Measurements from ENCODE around the gene IFT88. TPM values are rescaled to one million over a fixed set of nuclear protein-coding genes. Genes with fewer than 3 reads are reported as not detected.

The IFT88 gene
- total and polyA plus RNA-seq, 2 of the 4 experiments (the other 2 are of a cell fraction), result 5.5 to 8.6 TPM

- Histone ChIP-seq H3K4ac (ENCODE audit: low read depth, low read length) (no peak overlapping the region), H2BK120ac (ENCODE audit: low read depth, low read length) (no peak overlapping the region), H3K14ac (replicated peaks; ENCODE audit: low read depth, low read length) (no peak overlapping the region), H3K18ac (ENCODE audit: low read depth, low read length) (no peak overlapping the region), H4K5ac (ENCODE audit: low read depth, low read length) (no peak overlapping the region), H3K36me3 (ENCODE audit: control insufficient read depth, insufficient read depth, low read length) (no peaks in the 10 kb centered on the region), H2AK5ac (ENCODE audit: low read depth, low read length) (no peak overlapping the region), H3K4me1 (ENCODE audit: control insufficient read depth, insufficient read depth, low read length) (peaks cover 2% of the 10 kb centered on the region; the same call in 1 of the 2 replicates), H3K9me1 (ENCODE audit: insufficient read depth, low read length) (peaks cover 6% of the 10 kb centered on the region; the same call in 1 of the 2 replicates), H3K4me3 (ENCODE audit: insufficient read depth, low read depth, low read length) (peak overlapping the region; percentile 1; the same call in 1 of the 2 replicates), H3K56ac (ENCODE audit: extremely low read depth, insufficient read depth, low read length) (no peak overlapping the region), H2AK9ac (replicated peaks; ENCODE audit: low read depth, low read length, poor library complexity) (peak overlapping the region; percentile 68), H3K4me2 (ENCODE audit: low read depth, low read length) (peak overlapping the region; percentile 54), H3K9ac (ENCODE audit: low read depth, low read length) (no peak overlapping the region), H3K27me3 (ENCODE audit: control insufficient read depth, insufficient read depth, low read length) (peaks cover 7% of the 10 kb centered on the region; the same call in 1 of the 2 replicates), H2BK15ac (ENCODE audit: low read depth, low read length) (no peak overlapping the region), H2BK20ac (ENCODE audit: low read depth, low read length) (no peak overlapping the region), H3K79me1 (ENCODE audit: low read depth in 1 of 2, low read length in 2 of 2) (no peaks in the 10 kb centered on the region), H4K91ac (ENCODE audit: insufficient read depth, low read depth, low read length) (no peak overlapping the region), H4K20me1 (ENCODE audit: insufficient read depth, low read length) (no peaks in the 10 kb centered on the region), H3K23ac (ENCODE audit: low read depth, low read length) (no peak overlapping the region), H2BK5ac (ENCODE audit: low read depth, low read length, poor library complexity, severe bottlenecking) (no peak overlapping the region), H2AFZ (replicated peaks; ENCODE audit: low read length, poor library complexity) (peak overlapping the region; percentile 90), H3K27ac (ENCODE audit: insufficient read depth, low read length) (no peak overlapping the region), H4K8ac (ENCODE audit: low read depth in 2 of 2, low read length in 2 of 2) (no peak overlapping the region; a peak in 1 of 4 replicates), H3K9me3 (ENCODE audit: control insufficient read depth, insufficient read depth, low read length) (no peaks in the 10 kb centered on the region)
- peak; percentile 79 for DNase-seq
- intact Hi-C loops (cut with micrococcal nuclease), result no loop called here
- 17% methylated on average over 70 of the region's 81 CpGs; no CpG with 5 or more reads in 1 of the 2 experiments for WGBS, 2 experiments (ENCODE audit: extremely low coverage in 2 of 2, insufficient read length in 1 of 2)
- CTCF ChIA-PET, result no interaction called here
- TF ChIP-seq ELK1 (IDR thresholded peaks at IDR 0.05; ENCODE audit: borderline replicate concordance, low read depth, low read length) (no peak), MXI1 (IDR thresholded peaks at IDR 0.05; ENCODE audit: borderline replicate concordance, low read depth, low read length) (no peak), FOS (IDR thresholded peaks at IDR 0.05; ENCODE audit: low read depth, low read length) (0 out of 2 replicates have a peak, but pooled peaks have one; percentile 43), USF2 (IDR thresholded peaks at IDR 0.05; ENCODE audit: low read depth, low read length) (no peak), CEBPB (IDR thresholded peaks at IDR 0.05; ENCODE audit: low read depth, low read length) (no peak), POLR2A (IDR thresholded peaks at IDR 0.05; ENCODE audit: low read depth, low read length) (no peak), CTCF (conservative IDR thresholded peaks at IDR 0.05; ENCODE audit: low read depth, low read length) (0 out of 2 replicates have a peak, but pooled peaks have one; percentile 8), BHLHE40 (IDR thresholded peaks at IDR 0.05; ENCODE audit: low read depth, low read length) (peak; percentile 66), MAZ (IDR thresholded peaks at IDR 0.05; ENCODE audit: borderline replicate concordance, low read depth, low read length) (no peak), SMC3 (IDR thresholded peaks at IDR 0.05; ENCODE audit: low read depth, low read length) (no peak), RAD21 (IDR thresholded peaks at IDR 0.05; ENCODE audit: low read length) (no peak)
- no TSS peak for BruUV-seq (replicated peaks)
- dilution Hi-C loops (cut with HindIII; ENCODE audit: low sequenced_read_pairs, unreplicated experiment), result no loop called here
- POLR2A ChIA-PET (ENCODE audit: unreplicated experiment), result no interaction called here
- peak; percentile 87 for ATAC-seq (ENCODE audit: low read depth)
- in situ Hi-C loops (cut with MboI; ENCODE audit: low sequenced_read_pairs), result loop anchor here (25.0 kb wide), 1 partner anchor 534 kb away; the partner anchor contains the start of gene GJB2
Measured at GRCh38 chr13:20721454-20722357, 154.7 kb downstream of the IFT88 start.

Data from IMR-90 (cell line).